Mucosa of gallbladder (tissue), 1 donor: ENCODE measurements around the gene WNT6. TPM values are rescaled to one million over a fixed set of nuclear protein-coding genes. Genes with fewer than 3 reads are reported as not detected.

ENCODE experiments used
- DNase-seq: peaks from one replicate; pipeline ENCODE4 v3.0.0-alpha.2; 2020; ENCODE audit warnings: low spot score
- total RNA-seq: library from RNA; stranded (reverse); gene quantifications from one replicate; pipeline ENCODE4 v1.2.1, GENCODE V29; 2021
- donor health status: DM: no; HTN: no; CAD: no.

WNT6 gene
- total RNA-seq: 1.5 TPM

GRCh38 chr2:218859556-218859987 lies at the start of gene WNT6:
TSS of gene WNT6 (plus strand) at chr2:218859805. CDS start at chr2:218860038, 233 bp downstream.
- DNase-seq: no peak

DNA sequence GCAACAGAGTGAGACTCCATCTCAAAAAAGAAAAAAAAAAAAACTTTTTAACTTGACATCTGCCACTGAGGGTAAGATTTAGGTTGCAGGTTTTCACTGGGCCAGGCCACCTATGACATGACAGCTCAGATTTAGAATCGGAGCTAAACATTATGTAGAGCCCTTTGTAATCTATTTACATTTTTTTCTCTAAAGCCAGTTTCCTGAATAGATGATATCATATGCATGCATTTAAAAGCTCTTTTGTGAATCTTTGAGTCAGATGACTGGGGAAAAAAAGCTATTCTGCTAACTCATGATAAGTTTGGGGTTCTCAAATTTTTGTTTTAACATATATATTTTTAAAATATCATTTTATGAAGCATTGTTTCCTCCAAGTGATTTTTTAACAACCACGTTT lies 49.3 kb upstream of the WNT6 start:
- no peak for DNase-seq

GRCh38 chr2:218811382-218811781 lies 48.2 kb upstream of the WNT6 start:
- DNase-seq: no peak

DNA sequence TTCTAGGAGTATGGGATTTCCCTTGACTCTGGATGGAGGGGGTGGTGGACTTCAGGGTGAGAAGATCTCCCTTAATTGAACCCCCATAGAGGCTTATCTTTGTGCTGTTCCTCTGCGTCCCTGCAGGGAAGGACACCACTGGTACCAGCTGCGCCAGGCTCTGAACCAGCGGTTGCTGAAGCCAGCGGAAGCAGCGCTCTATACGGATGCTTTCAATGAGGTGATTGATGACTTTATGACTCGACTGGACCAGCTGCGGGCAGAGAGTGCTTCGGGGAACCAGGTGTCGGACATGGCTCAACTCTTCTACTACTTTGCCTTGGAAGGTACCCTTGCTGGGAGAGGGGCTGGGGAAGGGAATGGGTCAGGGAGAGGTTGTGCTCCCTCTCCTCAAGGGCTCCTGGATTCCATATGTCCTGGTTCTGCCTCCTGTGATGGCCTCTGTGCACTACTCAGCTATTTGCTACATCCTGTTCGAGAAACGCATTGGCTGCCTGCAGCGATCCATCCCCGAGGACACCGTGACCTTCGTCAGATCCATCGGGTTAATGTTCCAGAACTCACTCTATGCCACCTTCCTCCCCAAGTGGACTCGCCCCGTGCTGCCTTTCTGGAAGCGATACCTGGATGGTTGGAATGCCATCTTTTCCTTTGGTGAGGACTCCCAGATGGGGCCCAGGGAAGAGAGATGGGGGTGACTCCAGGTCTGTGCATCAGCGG lies 47.3 kb upstream of the WNT6 start:
- no peak for DNase-seq

DNA sequence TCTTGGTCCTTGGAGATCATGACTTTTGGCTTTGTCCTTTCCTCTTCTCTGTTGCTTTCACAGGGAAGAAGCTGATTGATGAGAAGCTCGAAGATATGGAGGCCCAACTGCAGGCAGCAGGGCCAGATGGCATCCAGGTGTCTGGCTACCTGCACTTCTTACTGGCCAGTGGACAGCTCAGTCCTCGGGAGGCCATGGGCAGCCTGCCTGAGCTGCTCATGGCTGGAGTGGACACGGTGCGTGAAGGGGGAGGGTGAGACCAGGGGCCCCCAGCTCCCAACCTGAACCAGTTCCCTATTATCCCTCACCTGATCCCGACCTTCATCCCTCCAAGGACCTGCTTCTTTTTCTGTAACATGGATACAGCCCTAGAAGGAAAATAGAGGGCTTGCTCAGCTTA lies 46.7 kb upstream of the WNT6 start:
- no peak for DNase-seq

GRCh38 chr2:218813771-218814460 lies 45.7 kb upstream of the WNT6 start:
- DNase-seq: peak; percentile 32

GRCh38 chr2:218814540-218815243 lies 44.9 kb upstream of the WNT6 start:
- no peak for DNase-seq

- no peak for DNase-seq
These were observed 44.4 kb upstream of the WNT6 start for GRCh38 chr2:218815244-218815637.

GRCh38 chr2:218815649-218816048 lies 44.0 kb upstream of the WNT6 start:
- peak; percentile 39 for DNase-seq

DNA sequence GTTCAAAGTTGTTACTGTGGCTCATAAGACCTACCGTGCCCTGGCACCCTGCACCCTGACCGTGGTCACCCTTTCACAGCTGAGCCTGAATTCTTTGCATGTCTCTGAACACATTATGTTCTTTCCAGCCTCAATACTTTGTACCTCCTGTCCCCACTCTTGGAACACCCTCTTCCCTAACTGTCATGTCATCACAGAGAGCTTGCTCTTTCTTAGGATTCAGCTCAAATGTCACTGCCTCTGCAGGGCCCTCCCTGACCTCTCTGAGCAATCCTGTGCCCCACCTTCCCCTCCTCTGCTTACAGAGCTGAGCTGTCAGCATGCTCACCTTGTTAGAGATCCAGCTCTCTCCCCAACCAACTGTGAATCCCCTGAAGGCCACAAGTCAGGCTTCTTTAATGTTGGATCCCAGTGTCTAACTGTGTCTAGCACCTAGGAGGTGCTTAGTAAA lies 43.0 kb upstream of the WNT6 start:
- no peak for DNase-seq

DNA sequence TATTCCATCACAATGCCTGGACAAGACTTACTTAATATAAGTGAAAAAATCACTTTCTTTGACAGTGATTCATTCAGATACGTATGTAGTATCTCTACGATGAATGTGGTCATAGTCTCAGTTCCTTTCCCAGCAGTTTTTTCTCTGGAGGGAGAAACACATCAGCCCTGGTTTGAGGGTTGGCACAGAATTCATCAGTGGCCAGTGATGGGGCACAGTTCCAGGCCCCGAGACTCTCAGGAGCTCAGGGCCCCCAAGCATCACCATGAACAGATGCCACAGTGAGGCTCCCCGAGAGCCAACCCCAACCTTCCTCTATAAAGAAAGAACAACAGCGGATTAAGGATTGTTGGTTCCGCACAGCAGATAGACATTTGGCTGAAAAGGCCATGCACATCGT lies 40.5 kb upstream of the WNT6 start:
- no peak for DNase-seq

DNA sequence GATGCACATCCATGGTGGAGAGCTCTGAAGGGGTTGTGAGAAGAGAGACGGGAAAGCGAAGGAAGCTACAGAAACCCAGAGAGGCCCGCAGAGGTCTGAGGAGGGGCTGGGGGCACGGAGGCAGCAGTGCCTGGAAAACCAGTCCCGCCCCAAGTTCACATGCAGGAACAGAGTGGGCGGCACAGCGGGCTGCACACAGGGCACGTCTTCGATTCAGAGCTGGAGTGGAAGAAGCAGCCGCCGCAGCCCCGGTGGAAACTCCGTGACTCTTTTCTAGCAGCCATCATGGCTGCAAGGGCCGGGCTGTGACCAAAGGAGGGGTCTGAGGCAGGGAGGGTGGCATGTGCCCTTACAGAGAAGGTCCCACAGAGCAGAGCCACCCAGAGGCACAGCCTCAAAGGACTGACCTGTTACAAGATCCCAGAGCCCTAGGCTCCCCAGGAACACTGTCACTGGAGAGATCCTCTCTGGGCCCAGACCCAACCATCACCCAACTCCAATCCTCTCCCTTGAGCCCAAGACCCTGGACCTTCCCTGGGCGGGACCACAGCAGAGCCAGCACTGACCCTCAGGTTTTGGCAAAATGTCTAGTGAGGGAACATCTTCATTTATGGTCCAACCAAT lies 38.7 kb upstream of the WNT6 start:
- no peak for DNase-seq

DNA sequence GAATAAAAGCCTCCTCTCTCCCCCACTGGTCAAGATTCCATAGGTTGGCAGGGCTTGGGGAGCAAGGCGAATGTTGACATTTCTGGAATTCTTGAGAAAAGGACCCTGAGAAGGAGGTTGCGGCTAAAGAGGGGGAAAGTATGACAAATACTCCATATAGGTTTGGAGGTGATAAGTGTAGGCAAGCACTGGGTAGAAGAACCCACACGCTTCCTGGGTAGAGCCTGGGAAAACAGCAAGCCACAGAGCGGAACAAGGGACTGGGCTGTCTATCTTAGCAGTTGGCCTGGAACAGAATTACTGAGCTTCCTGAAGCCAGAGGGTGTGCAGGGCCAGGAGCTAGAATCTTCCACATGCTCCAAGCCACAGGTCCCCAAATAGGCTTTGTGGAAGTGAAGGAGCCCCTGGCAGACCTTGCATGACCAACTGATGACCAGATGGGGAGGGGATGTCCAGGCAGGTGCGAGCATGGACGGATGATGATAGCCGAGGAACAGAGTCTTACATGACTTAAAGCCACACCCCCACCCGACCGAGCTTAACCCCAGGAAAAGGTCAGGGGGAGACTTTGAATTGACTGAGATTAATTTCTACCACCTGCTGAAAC lies 37.9 kb upstream of the WNT6 start:
- DNase-seq: no peak

- no peak for DNase-seq
These were observed 37.0 kb upstream of the WNT6 start for GRCh38 chr2:218822622-218823021.

DNA sequence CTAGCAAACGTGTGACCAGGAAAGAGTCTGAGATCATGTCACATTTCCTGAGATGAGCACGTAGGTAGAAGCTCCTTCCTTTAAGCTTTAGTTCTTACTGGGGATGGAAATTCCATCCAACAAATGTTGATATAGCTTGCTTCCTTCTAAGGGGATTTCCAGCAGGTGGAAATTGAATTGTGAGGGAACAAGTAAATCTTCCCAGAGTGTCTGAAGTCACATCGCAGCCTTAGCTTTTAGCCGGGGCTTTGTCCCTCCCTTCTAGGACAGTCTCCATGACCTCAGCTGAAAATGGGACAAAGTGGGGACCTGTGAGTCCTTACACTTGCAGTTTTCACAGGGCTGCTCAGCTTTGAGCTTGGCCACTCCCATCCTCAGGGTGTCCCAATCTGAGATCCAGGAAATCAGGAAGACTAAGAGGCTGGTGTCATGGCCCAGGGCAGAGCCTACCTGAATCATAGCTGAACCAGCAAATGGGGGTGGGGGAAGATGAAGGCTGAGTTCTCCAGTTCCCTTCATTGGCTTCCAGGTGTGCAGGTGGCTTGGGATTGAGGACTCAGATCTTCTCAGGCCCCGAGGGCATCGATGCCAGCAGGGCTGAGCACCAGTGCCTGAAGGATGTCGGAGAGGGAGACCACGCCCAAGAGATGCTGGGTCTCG lies 36.3 kb upstream of the WNT6 start:
- no peak for DNase-seq

- DNase-seq: no peak
These were observed 35.6 kb upstream of the WNT6 start for GRCh38 chr2:218824004-218824403.

DNA sequence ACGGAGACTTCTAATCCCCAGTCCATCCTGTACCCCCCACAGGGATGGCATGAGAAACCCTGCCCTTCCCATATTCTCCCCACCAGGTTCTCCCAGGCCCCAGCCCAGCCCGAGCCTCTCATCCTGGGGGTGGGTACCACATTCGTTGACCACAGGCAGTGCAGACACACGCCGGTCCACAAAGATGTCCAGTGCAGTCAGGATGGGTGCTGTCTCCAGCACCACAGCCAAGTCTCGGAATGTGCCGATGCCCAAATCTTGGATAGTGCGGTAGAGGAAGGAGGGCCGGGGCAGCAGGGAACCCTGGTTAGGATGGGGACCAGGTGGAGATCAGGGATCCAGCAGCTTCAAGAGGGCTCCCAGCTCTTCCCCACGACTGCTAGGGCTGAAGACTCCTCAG lies 32.8 kb upstream of the WNT6 start:
- no peak for DNase-seq

DNA sequence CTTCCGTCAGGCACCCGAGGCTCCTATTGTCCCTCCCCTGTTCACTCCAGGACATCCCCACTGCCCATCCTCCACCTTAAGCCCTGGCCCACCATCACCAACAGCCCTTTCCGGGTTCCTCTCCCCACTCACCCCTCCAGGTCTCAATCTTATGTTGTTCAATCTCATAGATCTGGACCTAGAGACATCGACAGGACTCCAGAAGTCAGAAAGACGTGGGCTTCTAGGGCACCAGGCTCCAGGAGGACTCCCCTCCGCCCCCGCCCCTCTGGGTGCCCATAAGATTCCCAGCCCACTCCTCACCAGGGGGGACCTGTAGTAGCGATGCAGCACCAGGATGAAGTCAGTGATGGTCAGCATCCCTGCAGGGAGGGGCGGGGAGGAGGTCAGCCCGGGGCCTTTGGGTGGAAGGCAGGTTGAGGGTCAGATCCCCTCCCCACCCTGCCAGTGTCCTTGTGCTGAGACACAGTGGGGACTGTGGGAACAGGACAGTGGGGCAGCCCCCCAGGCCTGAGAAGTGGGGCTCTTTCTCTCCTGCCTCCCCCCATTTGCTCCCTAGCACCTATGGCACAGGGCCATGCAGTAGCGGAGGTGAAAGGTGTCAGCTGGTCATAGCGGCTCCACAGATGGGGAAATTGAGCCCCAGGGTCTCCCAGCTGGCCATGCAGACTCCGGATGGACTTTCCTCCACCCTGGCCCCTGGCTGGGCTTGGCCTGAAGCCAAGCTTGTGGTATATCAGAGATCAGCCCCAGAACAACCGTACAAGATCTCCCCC lies 31.7 kb upstream of the WNT6 start:
- DNase-seq: no peak

- no peak for DNase-seq
These were observed 31.2 kb upstream of the WNT6 start for GRCh38 chr2:218828477-218828778.

- DNase-seq: no peak
These were observed 29.6 kb upstream of the WNT6 start for GRCh38 chr2:218829868-218830451.
